Tibial artery (tissue), 4 donors: ENCODE data around the gene ARFGEF3.
"Not testable (repeated sequence)": the region's sequence is repeated elsewhere in the genome, so short reads cannot be mapped to it uniquely, and the experiment has no call there.

Experiments used
- DNase-seq, 2 donors: peaks; one replicate each; pipeline ENCODE4 v3.0.0-alpha.2; 2019
- H3K27ac ChIP-seq, 2 donors: fragments of 200-600 bp; sonication (generic) in 1 of 2; 1 replicate in 1 of 2; 2 replicates in 1 of 2; pipeline ENCODE4 v1.5.1; 2018 to 2019; ENCODE audit warnings: mild to moderate bottlenecking in 1 of 2
- H3K27me3 ChIP-seq, 2 donors: fragments of 200-600 bp; sonication (generic) in 1 of 2; one replicate each; pipeline versions ENCODE4 v1.5.1 to v1.6.0; 2016 to 2019
- H3K36me3 ChIP-seq, 3 donors: fragments of 200-600 bp; sonication (generic) in 2 of 3; one replicate each; pipeline ENCODE4 v1.5.1; 2016 to 2019; ENCODE audit warnings: mild to moderate bottlenecking in 2 of 3
- H3K4me1 ChIP-seq, 4 donors: fragments of 200-600 bp; sonication (generic) in 2 of 4; 1 replicate in 3 of 4; 2 replicates in 1 of 4; pipeline ENCODE4 v1.5.1; 2016 to 2019
- H3K4me3 ChIP-seq, 2 donors: fragments of 200-600 bp; sonication (generic) in 1 of 2; 1 replicate in 1 of 2; 2 replicates in 1 of 2; pipeline ENCODE4 v1.5.1; 2018 to 2019; ENCODE audit warnings: mild to moderate bottlenecking in 2 of 2
- H3K9me3 ChIP-seq, 3 donors: fragments of 200-600 bp; sonication (generic) in 1 of 3; one replicate each; pipeline ENCODE4 v1.5.1; 2016 to 2019
- CTCF ChIP-seq, 2 experiments: fragments of 200-600 bp in 1 of 2; fragments of 450-650 bp in 1 of 2; IDR thresholded peaks; one replicate each; pipeline ENCODE4 v1.5.1; 2017 to 2019; ENCODE audit warnings: antibody characterized with exemption in 2 of 2, mild to moderate bottlenecking in 1 of 2, moderate library complexity in 1 of 2
- intact Hi-C: fragments of 100-400 bp; cut with DNase I; formaldehyde crosslinking; loops from one replicate; pipeline ENCODE4 v1.15.0; 2023; ENCODE audit warnings: low total_unique reads

Gene ARFGEF3

DNA sequence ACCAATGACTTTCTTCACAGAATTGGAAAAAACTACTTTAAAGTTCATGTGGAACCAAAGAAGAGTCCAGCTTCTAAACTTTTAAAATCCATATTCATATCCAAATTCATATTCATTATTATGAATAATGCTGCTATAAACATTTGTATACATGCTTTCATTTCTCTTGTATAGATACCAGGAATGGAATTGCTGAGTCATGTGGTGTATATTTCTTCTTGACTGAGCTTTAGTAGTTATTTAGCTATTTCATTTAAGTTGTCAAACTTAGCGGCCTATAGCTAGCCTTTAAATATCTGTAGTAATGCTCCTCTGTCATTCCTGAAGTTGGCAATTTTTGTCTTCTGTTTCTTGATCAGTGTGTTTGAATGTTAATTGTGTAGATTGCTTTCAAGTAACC lies 196.2 kb downstream of the ARFGEF3 start:
- TF ChIP-seq CTCF (IDR thresholded peaks at IDR 0.05): no peak

GRCh38 chr6:138368684-138369083 lies 206.9 kb downstream of the ARFGEF3 start:
- H3K36me3 ChIP-seq, H3K4me1 ChIP-seq, intact Hi-C loops, H3K9me3 ChIP-seq, H3K27me3 ChIP-seq, DNase-seq, H3K27ac ChIP-seq, H3K4me3 ChIP-seq: not testable (repeated sequence)

More for the DNA sequence above, 196.2 kb downstream of the ARFGEF3 start:
- no peaks in the 10 kb centered on the region for H3K36me3 ChIP-seq
- no peak overlapping the region for H3K4me3 ChIP-seq
- no peaks in the 10 kb centered on the region for H3K9me3 ChIP-seq
- no peaks in the 10 kb centered on the region for H3K4me1 ChIP-seq
- no peak for DNase-seq
- H3K27ac ChIP-seq: no peak overlapping the region
- H3K27me3 ChIP-seq: no peaks in the 10 kb centered on the region
- intact Hi-C loops: no loop called here

- DNase-seq: no peak
- Histone ChIP-seq H3K4me1 (no peaks in the 10 kb centered on the region), H3K36me3 (no peaks in the 10 kb centered on the region), H3K9me3 (no peaks in the 10 kb centered on the region), H3K4me3 (no peak overlapping the region), H3K27ac (no peak overlapping the region), H3K27me3 (no peaks in the 10 kb centered on the region)
- intact Hi-C loops: no loop called here
- TF ChIP-seq CTCF (IDR thresholded peaks at IDR 0.05): no peak
Measured at GRCh38 chr6:138370631-138371451, 209.1 kb downstream of the ARFGEF3 start.

DNA sequence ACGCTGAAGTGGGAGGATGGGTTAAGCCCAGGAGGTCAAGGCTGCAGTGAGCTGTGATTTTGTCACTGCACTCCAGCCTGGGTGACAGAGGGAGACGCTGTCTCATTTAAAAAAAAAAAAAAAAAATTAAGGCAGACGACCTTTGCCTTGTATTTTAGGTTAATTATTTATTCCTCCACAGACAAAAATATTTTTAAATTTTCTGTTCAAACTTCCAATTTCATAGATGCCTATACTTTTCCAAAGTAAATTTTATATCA lies 209.6 kb downstream of the ARFGEF3 start:
- no peaks in the 10 kb centered on the region for H3K9me3 ChIP-seq
- intact Hi-C loops: no loop called here
- H3K36me3 ChIP-seq: no peaks in the 10 kb centered on the region
- H3K4me3 ChIP-seq: no peak overlapping the region
- no peak for DNase-seq
- H3K4me1 ChIP-seq: no peaks in the 10 kb centered on the region
- no peaks in the 10 kb centered on the region for H3K27me3 ChIP-seq
- no peak overlapping the region for H3K27ac ChIP-seq
- TF ChIP-seq CTCF (IDR thresholded peaks at IDR 0.05): no peak

DNA sequence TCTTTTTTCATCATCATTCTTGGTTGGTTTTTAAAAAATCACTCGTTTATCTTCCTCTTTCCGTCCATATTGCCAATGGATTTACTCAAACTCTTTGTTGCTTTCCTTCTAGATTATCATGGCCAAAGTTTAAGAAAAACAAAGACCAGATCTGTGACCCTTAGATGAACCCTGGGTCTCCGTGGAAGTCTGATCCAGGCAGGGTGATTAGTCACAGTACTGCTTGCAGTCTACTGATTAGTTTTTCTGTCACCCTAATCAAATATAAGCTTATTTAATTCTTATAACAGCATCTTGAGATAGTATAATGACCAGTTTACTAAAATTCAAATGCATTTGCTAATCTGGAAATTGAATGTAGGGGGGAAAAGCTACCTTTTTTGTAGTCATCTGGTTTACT lies 210.0 kb downstream of the ARFGEF3 start:
- Histone ChIP-seq H3K4me3 (no peak overlapping the region), H3K36me3 (no peaks in the 10 kb centered on the region), H3K27me3 (no peaks in the 10 kb centered on the region), H3K4me1 (no peaks in the 10 kb centered on the region), H3K27ac (no peak overlapping the region), H3K9me3 (no peaks in the 10 kb centered on the region)
- no peak for DNase-seq
- intact Hi-C loops: no loop called here
- TF ChIP-seq CTCF (IDR thresholded peaks at IDR 0.05): no peak

DNA sequence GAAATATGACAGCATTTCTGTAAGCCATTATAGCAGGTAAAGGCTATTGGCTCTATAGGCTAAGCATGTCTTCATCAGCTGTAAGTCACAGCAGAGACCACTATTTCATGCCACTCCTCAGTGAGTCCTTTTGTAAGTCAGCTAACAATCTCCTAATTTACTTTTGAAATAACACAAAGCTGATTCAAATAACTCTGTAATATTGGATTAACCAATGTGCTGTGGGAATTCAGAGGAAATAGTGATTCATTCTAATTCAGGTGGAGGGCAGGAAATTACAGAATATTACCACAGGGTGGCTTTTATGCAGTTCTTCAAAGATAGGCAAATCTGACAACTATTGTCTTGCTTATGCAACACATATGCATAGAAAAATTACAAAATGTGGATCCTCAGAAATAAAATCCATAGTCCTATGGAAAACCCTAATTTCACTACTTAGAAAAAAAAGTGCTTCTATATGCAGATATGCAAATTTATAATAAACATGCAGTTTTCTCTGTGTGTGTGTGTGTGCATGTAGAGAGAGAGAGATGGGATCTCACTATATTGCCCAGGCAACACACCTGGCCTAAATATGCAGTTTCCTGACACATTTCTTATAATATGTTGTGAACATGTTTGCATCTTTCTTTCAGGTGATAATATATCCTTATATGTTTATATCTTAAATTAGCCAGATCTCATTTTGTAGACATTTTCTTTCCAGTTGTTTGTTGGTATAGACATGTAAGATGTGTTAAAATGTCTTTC lies 211.1 kb downstream of the ARFGEF3 start:
- no peaks in the 10 kb centered on the region for H3K27me3 ChIP-seq
- H3K4me3 ChIP-seq: no peak overlapping the region
- peak in 1 of 2 experiments; percentile 8 for TF ChIP-seq CTCF (IDR thresholded peaks at IDR 0.05)
- no peak for DNase-seq
- no peaks in the 10 kb centered on the region for H3K4me1 ChIP-seq
- H3K9me3 ChIP-seq: no peaks in the 10 kb centered on the region
- H3K36me3 ChIP-seq: no peaks in the 10 kb centered on the region
- no peak overlapping the region for H3K27ac ChIP-seq
- intact Hi-C loops: no loop called here
